HG02678 (cell line): Measurements from ENCODE around the gene BBS5.
"Not testable (repeated sequence)": the region's sequence is repeated elsewhere in the genome, so short reads cannot be mapped to it uniquely, and the experiment has no call there.

Source experiments
- ATAC-seq: cut with Tn5 transposase; IDR thresholded peaks from one replicate; pipeline ENCODE4 v1.9.1; 2021; ENCODE audit warnings: mild to moderate bottlenecking, moderate library complexity; ENCODE audit not compliant: unreplicated experiment

Gene BBS5

DNA sequence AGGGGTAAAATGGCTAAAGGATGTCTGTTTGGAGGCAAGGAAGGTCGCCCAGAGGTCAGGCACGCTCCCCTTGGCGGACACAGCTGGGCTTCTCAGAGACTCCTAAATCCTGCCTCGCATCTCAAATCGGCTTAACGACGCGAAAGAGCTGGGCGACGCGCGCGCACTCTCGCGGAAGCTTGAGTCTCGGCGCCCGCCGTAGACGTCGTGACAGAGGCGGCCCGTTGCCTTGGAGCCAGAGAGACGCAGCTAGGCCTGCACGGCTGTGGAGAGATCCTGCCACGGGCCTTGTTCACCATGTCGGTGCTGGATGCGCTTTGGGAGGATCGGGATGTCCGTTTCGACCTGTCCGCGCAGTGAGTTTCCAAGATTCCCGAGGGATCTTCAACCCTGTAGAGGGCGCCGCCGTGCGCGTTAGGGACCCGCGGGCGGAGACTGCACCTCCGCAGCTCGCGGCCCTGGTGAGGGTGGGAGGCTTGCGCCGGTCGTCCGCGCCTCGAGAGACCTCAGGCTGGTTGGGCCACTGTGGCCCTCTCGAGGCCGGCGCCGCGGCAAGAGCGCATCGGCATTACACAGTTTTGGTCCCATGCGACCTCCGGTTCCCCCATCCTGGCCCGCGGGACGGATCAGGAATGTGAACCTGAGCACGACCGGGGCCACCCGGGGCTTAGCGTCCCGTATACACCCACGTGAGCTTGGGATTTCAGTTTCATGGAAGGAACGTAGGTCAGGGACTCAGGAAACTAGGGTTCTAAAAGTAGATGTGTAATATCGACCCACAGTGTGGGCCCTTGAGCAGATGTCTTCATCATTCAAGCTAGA is at the start of gene BBS5:
Gene BBS5 (plus strand): TSS at position 238 of the 822 bp plus-strand sequence. CDS start 60 bp downstream, at position 298.
- peak; percentile 99 for ATAC-seq

DNA sequence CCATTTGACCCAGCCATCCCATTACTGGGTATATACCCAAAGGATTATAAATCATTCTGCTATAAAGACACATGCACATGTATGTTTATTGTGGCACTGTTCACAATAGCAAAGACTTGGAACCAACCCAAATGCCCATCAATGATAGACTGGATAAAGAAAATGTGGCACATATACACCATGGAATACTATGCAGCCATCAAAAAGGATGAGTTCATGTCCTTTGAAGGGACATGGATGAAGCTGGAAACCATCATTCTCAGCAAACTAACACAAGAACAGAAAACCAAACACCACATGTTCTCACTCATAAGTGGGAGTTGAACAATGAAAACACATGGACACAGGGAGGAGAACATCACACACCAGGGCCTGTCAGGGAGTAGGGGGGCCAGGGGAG is 47.5 kb upstream of the BBS5 start:
- ATAC-seq = not testable (repeated sequence)

DNA sequence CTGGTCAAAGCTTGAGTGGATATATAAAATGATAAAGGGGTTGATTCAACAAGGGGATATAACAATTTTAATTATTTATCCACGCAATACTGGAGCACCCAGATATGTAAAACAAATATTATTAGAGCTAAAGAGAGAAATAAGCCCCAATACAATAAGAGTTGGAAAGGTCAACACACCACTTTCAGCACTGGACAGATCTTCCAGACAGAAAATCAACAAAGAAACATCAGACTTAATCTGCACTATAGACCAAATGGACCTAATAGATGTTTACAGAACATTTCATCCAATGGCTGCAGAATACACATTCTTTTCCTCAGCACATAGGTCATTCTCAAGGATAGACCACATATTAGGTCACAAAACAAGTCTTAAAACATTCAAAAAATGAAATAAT is 45.1 kb upstream of the BBS5 start:
- not testable (repeated sequence) for ATAC-seq

DNA sequence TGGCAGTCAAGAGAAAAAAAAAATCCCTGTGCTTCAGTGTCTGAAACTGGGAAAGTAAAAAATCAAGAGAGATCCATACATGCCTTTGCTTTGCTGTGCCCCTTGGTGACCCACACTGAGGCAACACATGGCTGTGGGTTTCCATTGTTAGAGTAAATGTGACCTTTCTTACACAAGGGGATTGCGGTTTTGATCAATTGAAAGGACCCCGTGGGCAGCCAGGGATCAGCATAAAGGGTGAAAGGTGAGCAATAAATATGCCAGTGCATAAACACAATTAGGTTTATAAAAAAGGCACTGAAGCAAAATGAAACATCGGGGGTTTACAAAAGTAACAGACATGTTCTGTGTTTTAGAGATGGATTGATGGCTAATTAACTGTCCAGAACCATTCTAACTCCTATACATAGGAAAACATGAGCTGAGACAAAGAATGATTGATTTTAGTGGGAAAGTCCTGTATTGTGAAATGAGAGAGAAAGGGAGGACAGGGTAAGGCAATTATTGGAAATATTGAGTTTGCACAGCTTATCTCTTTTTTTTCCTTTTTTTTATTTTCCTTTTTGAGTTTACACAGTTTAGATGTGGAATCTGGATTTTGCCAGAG is 40.7 kb upstream of the BBS5 start:
- ATAC-seq = no peak

DNA sequence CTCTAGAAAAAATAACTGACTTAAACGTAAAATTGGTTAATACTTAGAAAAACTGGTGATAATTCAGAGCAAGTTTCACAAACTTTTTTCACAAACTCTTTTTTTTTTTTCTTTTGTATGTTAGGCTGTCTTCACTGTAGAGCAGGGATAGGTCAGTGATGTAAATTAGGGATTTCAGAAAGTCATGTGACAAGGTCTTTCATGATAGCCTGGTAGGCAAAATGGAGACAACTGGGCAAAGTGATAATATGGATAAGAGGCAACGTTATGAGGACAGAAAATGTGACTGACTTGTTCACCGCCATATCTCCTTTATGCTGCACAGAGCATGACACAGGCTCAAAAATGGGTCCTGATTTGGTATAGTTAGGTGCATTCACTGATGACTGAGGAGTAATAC is 39.4 kb upstream of the BBS5 start:
- no peak for ATAC-seq

DNA sequence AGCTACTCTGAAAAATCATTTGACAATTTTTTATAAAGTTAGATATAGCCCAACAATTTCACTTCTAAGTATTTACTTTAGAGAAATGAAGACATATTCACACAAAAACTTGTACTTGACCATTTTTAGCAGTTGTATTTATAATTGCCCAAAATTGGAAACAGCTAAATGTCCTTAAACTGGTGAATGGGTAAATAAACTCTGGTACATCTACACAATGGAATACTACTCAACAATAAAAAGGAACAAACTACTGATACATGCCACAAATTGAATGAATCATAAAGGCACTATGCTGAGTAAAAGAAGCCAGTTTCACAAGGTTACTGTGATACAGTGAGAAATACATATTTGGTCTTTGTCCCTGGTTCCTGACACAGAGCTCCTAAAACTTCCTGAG is 32.8 kb upstream of the BBS5 start:
- no peak for ATAC-seq

DNA sequence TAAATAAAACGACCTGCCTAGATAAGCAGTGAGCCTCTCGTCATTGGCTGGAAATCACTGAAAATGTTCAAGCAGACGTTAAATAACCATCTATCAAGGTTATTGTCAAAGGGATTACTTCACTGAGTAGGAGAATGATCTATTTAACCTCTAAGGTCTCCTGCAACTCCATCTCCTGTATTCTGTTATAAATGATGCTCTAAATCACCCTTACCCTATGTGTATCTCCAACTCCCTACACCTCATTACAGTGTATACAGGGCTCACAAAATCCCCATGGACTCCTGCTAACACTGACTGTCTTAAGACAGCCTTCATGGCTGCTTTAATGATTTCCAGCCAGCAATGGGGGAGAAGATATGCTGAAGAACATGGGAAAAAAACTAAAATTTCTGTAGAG is 31.0 kb upstream of the BBS5 start:
- ATAC-seq = no peak

DNA sequence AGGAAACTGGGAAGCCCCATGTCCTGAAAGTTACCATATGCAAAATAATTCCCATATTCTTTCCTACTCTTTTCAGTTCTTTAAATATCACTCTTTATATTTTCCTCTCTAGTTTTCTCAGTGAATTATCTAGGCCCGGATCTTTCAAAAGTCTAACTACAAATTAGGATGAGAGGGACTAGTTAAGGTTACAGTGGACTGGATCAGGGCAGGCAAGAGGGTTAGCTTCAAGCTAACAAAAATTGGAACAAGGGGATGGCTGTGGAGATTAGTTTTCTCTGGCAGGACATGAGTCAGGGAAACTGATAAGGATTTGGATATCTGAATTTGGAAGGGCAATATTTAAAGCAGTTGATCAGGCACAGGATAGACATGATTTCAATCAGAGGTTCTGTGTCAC is 30.4 kb upstream of the BBS5 start:
- ATAC-seq = no peak

DNA sequence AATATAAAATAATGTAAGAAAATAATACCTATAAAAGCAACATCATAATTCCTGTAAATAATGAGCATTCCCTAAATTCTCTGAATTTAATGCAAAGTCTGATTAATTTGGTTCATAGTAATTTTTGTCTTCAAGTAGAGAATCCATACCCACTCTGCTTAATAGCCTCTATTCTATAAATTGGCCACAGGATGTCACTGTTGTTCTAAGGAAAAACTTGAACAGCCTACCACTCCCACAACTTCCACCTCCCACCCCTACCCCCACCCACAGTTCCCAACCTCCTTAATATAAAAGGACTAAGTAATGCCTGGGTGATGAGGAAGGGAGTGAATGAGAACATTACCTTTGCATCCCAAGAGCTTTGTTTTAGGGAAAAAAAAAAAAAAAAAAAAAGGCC is 27.2 kb upstream of the BBS5 start:
- no peak for ATAC-seq

DNA sequence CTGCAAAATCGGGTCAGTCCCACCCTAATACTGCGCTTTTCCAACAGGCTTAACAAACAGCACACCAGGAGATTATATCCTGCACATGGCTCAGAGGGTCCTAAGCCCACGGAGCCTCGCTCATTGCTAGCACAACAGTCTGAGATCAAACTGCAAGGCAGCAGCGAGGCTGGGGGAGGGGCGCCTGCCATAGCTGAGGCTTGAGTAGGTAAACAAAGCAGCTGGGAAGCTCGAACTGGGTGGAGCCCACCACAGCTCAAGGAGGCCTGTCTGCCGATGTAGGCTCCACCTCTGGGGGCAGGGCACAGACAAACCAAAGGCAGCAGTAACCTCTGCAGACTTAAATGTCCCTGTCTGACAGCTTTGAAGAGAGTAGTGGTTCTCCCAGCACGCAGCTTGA is 26.2 kb upstream of the BBS5 start:
- ATAC-seq = not testable (repeated sequence)

DNA sequence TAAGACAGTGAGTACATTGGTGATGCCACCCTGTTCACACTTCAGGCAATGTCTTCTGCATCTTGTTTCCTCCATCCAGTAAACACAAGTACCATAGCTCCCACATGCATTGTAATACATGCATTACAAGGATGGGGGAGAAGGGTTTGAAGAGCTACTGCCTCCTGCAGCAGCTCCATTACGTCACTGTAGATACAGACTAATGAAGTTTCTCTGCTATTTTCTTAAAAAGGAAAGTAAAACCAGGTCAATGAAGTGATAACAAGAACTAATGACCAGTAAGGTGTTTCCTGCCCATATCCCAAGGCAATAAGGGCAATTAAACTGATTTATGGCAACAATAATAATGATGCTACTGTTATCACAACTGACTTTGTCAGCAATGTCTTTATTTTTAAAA is 18.2 kb upstream of the BBS5 start:
- no peak for ATAC-seq

DNA sequence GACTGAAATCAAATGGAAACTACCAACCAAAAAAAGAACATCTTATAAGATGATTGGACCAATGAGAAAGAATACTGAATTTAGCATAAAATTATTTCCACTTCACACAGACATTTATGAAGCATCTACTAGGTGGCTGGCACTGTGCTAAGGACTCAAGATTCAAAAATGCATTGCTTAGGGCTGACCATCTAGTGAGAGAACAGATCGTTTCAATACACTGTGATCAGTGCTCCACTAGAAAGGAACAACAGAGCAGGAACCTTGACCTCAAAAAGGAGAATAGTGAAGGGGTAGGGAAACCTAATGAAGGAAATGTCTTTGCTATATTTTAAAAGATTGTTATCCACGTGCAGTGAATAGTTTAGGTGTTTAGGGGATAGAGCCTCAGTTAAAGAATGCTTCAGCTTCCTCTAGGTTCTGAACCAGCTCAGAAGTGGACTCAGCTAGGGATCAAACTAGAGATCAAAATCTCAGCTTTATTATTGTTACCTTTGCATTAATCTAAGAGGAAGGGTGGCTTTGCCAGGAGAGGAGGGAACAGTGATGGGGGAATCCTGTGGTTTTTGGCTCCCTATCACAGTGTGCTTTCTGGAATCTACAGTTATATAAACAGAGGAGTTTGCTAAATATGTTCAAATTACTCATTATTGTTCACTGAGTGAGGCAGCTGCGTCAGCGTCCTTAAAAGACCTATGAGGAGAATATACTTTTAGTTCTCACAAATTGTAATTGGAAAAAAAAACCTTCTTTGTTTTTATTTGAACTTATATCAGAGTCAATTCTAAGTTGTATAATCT is 16.2 kb upstream of the BBS5 start:
- no peak for ATAC-seq

DNA sequence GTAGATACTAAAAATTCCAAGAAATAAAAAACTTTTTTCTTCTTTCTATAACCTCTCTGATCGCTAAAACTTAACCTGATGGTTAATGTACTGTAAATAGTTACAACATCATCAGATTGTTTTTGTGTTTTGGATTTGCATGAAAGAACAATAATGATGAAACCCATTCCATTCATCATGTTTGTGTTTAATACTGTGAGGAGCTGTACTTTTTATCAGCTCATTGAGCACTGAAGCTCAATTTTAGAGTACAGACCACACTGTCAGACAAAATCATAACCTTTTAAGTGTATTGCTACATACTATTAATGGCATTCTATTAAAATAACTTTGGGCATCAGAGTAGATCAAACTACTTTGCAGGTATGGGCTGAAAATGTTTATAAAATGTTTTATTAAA is 14.8 kb upstream of the BBS5 start:
- ATAC-seq = no peak

DNA sequence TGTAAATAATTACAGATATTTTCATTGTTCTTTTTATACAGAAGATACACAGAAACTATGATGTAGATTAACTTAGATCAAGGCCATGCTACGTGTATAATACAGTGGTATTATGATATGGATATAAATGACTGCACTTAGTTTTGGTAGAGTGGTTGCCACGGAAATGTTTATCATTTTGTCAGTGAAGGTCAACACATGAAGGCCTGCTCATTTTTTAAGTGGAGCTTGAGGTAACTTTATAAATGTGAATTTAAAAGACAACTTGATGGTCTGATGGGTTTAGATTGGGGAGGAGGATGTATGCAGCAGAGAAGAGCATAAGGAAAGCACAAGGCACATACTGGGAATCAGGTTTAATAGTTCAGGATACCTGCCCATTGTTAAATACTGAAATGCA is 14.4 kb upstream of the BBS5 start:
- no peak for ATAC-seq

DNA sequence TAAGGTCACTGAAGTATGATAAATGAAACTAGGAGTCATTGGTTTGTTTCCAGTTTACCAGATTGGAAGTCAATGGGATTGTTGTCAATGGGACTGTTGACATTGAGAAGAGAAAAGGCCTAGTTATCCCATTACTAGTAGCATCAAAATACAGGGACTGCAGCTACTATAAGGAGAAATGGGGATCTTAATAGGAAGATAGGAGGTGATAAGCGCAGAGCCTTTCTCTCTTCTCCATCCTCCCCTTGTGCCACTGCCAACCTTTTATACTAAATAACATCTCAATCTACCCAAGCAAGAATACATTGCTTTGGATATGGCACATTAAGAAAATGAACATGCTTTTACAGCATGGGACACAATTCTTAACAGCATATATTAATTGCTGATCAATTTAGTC is 10.5 kb upstream of the BBS5 start:
- ATAC-seq = no peak

DNA sequence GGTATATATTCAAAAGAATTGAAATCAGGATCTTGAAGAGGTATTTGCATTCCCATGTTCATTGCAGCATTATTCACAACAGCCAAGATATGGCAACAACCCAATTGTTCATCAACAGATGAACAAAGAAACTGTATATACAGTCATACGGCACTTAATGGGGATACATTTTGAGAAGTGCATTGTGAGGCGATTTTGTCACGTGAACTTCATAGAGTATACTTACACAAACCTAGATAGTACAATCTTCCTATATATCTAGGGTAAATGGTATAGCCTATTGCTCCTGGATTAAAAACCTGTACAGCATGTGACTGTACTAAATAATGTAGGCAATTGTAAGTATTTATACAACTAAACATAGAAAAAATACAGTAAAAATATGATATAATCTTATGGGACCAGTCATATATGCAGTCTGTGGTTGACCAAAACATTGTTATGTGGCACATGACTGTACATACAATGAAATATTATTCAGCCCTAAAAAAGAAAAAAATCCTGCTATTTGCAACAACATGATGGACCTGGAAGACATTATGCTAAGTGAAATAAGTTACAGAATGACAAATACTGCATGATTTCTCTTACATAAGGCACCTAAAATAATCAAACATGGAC is 9.2 kb upstream of the BBS5 start:
- no peak for ATAC-seq

DNA sequence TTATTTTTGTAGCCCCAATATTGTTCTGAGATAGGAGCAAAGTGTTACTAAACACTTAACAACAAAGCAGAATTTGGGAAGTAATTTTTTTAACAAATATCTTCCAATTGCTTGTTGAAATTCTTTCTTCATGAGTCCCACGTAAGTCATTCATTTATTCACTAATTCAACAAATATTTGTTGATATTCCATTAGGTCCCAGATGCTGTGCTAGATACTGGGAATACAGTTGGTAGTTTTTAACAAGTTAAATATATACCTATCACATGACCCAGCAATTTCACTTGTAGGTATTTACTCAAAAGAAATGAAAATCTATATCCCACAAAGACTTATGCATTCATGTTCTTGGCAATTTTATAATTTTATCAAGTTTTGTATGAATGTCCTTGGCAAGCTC is 7.0 kb upstream of the BBS5 start:
- ATAC-seq = no peak

DNA sequence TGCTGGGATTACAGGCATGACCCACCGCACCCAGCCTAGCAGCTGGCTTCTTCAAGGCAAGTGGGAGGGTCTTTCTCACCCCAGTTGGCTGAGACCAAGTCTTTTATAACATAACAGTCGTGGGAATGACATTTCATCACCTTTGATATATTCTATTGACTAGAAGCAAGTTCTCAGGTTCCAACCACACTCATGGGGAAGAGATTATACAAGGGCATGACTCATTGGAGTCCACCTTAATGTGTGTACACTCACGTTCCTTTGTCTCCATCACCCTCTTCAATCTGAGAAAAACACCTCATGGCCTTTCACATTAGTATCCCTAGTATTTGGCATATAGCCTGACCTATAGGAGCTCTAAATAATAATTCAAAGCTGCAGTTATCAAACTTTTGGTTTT is 2.8 kb upstream of the BBS5 start:
- ATAC-seq = no peak

DNA sequence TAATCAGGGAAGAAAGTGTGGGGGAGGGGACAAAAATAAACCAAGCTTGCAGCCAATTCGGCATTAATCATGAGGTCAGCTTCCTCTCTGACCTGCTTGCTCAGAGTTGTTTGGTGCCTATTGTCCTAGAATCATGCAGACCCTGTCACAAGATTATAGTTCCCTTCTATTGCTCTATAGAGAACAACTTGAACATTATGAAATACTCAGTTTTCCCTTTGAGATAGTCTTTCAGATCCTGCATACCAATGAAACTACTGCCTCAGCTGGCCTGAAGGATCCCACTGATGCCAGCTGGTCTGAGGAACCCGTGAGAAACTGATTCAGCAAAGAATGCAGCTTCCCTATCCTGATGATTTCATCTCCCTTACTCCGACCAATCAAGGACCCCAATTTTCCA is 955 bp upstream of the BBS5 start:
- no peak for ATAC-seq

DNA sequence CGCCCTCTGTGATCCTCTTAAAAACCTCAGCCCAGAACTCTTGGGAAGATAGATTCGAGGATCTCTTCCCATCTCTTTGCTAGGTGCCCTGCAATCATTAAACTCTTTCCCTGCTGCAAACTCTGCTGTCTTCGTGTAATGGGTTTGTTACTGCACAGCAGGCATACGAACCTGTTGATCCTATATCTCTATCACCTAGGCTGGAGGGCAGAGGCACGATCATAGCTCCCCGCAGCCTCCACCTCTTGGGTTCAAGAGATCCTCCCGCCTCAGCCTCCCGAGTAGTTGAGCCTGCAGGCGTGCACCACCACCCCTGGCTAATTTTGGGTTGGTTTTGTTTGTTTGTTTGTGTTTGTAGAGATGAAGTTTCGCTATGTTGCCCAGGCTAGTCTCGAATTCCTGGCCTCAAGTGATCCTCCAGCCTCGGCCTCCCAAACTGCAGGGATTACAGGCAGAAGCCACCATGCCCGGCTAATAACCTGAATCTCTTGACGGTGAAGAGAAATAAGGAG is 493 bp upstream of the BBS5 start:
- no peak for ATAC-seq

DNA sequence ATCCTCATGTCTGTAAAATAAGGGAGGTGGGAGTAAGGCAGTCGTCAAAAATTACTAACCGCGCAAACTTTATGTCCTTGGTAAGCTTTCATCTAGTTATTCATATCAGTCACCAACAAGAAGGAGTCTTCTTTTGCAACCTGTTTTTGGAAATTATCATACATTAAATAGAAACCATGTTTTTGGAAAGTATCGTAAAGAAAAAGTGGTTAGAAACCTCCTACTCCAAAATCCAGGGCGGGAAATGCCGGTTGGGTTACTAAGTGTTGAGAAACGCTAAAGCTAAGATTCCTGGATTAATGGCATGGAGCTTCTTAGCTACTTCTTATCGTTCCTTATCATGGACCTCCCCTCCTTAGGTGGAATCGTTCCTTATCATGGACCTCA is 778 bp downstream of the BBS5 start:
- ATAC-seq = peak; percentile 3
